ENCODE measurements around the gene DKK1. TPM values are rescaled to one million over a fixed set of nuclear protein-coding genes. Genes with fewer than 3 reads are reported as not detected.
"Not testable (repeated sequence)": the region's sequence is repeated elsewhere in the genome, so short reads cannot be mapped to it uniquely, and the experiment has no call there.

The DKK1 gene
- total RNA-seq, 1 donor from 2014 or later, result 6.1 TPM

- no peaks in the 10 kb centered on the region for H3K27me3 ChIP-seq (ENCODE audit: control insufficient read depth, insufficient read depth, low read length)
- DNase-seq (ENCODE audit: low read depth), result no peak
- no peak overlapping the region for H3K4me3 ChIP-seq (ENCODE audit: low read depth, low read length)
- H3K36me3 ChIP-seq (ENCODE audit: control insufficient read depth, insufficient read depth, low read length), result no peaks in the 10 kb centered on the region
- TF ChIP-seq CTCF (IDR thresholded peaks at IDR 0.05; ENCODE audit: insufficient read depth, low read length, poor library complexity, severe bottlenecking), result no peak
These were observed 39.9 kb downstream of the DKK1 start for GRCh38 chr10:52353960-52354394.

- Histone ChIP-seq H3K4me3 (ENCODE audit: low read depth, low read length) (no peak overlapping the region), H3K27me3 (ENCODE audit: control insufficient read depth, insufficient read depth, low read length) (no peaks in the 10 kb centered on the region), H3K36me3 (ENCODE audit: control insufficient read depth, insufficient read depth, low read length) (no peaks in the 10 kb centered on the region)
- TF ChIP-seq CTCF (IDR thresholded peaks at IDR 0.05; ENCODE audit: insufficient read depth, low read length, poor library complexity, severe bottlenecking), result no peak
- no peak for DNase-seq (ENCODE audit: low read depth)
These were observed 43.9 kb downstream of the DKK1 start for GRCh38 chr10:52357971-52358370.

- no peak overlapping the region for H3K4me3 ChIP-seq (ENCODE audit: low read depth, low read length)
- no peak for DNase-seq (ENCODE audit: low read depth)
- no peak for TF ChIP-seq CTCF (IDR thresholded peaks at IDR 0.05; ENCODE audit: insufficient read depth, low read length, poor library complexity, severe bottlenecking)
These were observed 45.4 kb downstream of the DKK1 start for GRCh38 chr10:52359441-52359840.

GRCh38 chr10:52365547-52366432 is 51.7 kb downstream of the DKK1 start:
- not testable (repeated sequence) for H3K36me3 ChIP-seq (ENCODE audit: control insufficient read depth, insufficient read depth, low read length); H3K27me3 ChIP-seq (ENCODE audit: control insufficient read depth, insufficient read depth, low read length); H3K4me3 ChIP-seq (ENCODE audit: low read depth, low read length); DNase-seq (ENCODE audit: low read depth)

More at GRCh38 chr10:52359441-52359840, 45.4 kb downstream of the DKK1 start:
- Histone ChIP-seq H3K36me3 (ENCODE audit: control insufficient read depth, insufficient read depth, low read length) (no peaks in the 10 kb centered on the region), H3K27me3 (ENCODE audit: control insufficient read depth, insufficient read depth, low read length) (no peaks in the 10 kb centered on the region)
